GM19468 (cell line): ENCODE measurements around the gene GRM8.

Source experiments
- ATAC-seq: cut with Tn5 transposase; IDR thresholded peaks from one replicate; pipeline ENCODE4 v1.9.1; 2021; ENCODE audit warnings: mild to moderate bottlenecking, moderate library complexity, moderate number of reproducible peaks; ENCODE audit not compliant: unreplicated experiment; ENCODE audit errors: extremely low read depth

GRM8 gene

DNA sequence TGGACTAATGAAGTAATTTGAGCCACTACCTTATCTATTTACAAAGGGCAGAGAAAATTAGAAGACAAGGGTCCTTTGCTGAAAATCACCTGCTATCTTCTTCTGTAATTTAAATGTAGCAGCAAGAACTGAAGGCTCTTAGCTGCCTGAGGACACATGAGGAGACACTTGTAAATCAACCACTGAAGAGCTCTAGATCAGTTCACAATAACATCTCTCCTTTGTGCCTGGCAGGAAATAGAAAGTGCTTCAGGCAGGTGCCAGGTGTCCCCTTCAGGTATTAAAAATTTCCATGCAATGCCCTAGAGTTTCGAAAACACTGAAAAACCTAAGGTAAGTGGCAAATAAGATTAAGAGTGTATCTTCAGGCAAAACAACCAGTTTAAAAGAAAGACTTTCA lies 474.6 kb downstream of the GRM8 start:
- no peak for ATAC-seq

GRCh38 chr7:126776498-126776897 lies 476.2 kb downstream of the GRM8 start:
- ATAC-seq = no peak

- no peak for ATAC-seq
Measured at GRCh38 chr7:126774077-126774476, 478.7 kb downstream of the GRM8 start.

DNA sequence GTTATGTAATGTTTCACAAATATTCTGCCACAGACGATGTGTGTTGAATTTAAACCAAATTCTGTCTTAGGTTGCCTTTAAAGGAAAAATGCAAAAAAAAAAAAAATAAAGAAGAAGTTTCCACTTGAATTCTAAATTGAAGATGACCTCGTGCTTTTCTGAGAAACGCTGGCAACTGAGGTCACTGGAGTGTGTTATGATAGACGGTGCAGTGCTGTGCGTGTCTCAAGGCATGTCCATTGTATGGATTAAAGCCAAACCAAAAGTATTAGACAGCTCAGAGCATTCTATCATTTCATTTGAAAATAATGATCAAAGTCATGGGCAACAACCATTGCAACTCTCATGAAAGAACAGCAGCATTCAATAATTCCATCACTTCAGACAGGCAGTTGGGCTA lies 483.9 kb downstream of the GRM8 start:
- ATAC-seq = no peak

GRCh38 chr7:126760914-126761577 lies 491.7 kb downstream of the GRM8 start:
- ATAC-seq = no peak

- no peak for ATAC-seq
Measured at GRCh38 chr7:126755381-126755780, 497.4 kb downstream of the GRM8 start.

DNA sequence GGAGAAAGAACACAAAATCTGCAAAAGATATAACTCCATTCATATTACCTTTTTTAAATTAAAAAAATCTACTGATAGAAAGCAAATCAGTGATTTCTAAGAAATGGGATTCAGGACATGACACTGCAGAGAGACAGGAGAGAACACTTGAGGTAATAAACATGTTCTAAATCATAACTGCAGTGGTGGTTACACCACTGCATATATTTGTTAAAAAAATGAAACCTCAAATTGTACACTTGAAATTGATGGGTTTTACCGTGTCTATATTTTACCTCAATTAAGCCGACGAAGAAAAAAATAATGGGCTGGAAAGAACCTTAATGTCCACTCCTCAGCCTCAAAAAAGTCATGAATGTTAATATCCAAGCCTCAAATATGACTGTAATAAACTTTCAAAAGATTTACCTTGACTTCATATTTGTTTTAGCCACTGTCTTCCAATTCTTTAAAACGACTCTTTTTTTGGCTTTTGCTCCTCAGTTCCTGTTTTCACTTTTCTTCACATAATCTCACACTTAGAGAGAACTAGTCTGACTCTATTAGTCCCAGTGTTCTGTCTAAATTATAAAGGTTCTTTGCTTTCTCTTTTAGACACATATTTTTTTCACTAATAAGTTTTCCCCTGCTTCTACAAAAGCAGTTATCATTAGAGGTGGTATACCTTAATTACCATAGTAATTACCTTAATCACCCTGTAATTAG lies 502.4 kb downstream of the GRM8 start:
- no peak for ATAC-seq

DNA sequence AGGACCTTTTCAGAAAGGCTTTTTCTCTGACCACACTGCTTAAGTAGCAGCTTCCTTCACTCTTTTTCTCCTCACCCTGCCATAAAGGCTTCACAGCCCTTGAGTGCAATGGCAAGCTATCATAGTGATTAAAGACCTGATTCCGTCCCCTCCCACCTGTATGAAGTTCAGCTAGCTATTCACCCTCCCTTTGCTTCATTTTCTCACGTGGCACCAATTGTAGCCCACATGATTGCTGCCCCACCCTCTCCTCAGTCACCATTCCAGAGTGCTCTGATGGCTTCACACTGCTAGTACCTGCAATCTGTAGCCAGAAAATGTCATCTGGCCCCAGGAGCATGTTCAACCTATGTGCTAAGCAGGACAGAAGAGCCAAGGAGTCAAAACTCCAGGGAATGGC lies 523.8 kb downstream of the GRM8 start:
- ATAC-seq = no peak

- ATAC-seq = no peak
Measured at GRCh38 chr7:126727930-126728391, 524.8 kb downstream of the GRM8 start.

DNA sequence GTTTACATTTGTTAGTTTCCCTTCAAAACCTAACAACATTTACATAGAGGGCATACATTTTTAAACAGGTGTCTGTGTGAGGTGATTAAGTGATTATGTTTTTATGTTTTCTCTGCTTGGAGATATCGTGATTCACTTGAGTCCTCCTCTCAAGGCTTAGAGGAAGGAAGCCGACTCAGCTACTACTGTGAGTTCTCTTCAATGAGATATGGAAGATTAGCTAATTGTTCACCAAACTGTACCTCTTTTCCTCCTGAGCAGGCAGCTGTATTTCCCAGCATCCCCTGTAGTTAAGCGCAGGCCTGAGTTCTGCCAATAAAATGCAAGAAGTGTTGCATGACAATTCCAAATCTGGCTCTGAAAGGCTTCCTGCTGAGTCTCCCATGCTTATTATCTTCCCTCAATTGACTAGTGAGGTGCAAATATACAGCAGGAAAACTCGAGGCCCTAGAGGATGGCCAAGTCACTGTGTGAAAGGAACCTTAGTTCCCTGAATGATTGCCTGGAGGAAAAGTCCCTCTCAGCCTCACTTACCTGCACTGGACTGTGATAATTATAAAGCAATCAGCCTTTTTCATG lies 528.7 kb downstream of the GRM8 start:
- no peak for ATAC-seq

- ATAC-seq = peak; percentile 85
Measured at GRCh38 chr7:126720232-126720631, 532.5 kb downstream of the GRM8 start.

GRCh38 chr7:126718419-126718818 lies 534.3 kb downstream of the GRM8 start:
- ATAC-seq = no peak

DNA sequence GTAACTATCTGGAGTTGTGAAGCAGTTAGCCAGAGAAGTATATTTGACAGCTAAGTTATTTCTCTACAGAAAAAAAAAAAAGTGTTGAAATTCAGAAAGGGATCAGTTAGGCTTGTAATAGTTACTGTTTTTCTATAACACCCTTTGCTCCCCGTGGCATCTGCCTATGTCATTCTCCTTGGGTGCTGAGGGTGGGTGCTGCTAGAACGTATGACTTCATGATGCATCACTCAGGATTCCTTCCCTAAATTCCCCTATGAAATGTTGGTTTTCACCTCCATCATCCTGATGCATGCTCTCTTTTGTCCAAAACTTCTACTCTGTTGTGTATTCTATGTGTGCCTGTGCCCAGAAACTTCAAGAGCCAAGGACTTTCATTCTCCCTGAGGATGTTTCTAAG lies 536.4 kb downstream of the GRM8 start:
- ATAC-seq = no peak

DNA sequence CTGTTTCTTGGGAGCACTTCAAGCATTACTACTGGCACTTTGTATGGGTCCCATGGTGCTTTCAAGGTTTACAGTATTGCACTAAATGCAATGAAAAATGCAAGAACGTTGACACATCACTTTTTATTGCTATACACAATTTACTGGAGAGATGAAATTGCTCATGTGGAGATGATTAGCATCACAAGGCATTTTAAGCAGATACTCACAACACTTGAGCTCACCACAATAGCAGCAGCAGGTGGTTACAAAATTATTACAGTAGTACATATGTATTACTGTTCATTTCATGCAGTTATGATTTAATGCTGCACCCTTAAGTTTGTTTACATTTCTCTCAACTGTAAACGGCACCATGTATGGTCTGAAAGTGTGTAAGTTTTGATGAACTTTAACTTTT lies 537.7 kb downstream of the GRM8 start:
- ATAC-seq = no peak

GRCh38 chr7:126702242-126703016 lies 550.3 kb downstream of the GRM8 start:
- peak; percentile 43 for ATAC-seq

DNA sequence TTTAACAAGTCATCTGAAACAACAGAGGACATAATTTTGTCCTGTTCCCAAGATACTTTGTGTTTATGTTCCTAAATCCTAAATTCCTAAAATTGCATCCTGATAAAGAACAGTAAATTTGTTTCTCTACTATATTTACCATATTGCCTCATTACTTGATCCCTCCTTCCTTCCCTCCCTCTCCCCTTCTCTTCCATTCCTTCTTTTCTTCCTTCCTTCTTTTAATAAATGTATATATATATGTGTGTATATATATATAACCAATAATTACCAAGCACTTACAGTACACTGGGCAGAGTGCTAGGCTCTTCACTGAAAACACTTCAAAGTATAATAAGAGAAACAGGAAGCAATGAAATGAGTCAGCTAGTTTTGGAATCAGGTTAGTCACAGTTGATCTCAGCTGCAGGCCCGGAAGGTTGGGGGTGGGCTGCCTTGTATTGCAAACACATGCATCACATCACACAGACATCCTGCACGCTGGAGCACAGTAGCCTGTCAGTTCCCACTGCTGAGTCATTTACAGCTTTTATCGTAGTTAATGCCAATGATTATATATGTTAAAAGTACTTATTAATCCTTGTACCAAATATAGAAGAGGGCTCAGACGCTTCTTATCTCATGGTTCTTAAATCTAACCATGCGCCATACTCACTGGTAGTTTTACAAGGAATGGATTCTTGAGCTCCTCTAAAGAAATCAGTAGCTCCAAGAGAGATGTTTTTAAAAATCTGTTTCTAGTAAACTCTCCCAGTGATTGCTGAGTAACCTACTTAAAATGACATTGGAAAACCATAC lies 551.7 kb downstream of the GRM8 start:
- peak; percentile 96 for ATAC-seq

DNA sequence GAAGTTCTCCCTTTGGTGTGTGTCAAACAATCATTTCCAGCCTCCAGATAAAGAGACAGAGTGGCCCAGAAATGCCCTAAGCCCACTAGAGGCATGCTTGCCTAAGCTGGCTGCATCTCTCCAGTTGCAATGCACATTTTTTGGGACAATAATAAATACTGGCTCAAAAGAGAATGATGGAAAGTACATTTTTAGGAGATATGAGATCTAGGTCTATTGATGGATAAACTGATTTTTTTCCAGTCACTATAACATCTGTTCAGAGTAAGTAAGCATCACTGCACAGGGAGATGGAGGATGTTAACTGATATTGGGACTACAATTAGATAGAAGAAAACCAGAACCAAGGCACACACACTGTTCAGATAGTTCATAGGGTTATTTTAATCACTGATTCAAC lies 553.0 kb downstream of the GRM8 start:
- no peak for ATAC-seq

DNA sequence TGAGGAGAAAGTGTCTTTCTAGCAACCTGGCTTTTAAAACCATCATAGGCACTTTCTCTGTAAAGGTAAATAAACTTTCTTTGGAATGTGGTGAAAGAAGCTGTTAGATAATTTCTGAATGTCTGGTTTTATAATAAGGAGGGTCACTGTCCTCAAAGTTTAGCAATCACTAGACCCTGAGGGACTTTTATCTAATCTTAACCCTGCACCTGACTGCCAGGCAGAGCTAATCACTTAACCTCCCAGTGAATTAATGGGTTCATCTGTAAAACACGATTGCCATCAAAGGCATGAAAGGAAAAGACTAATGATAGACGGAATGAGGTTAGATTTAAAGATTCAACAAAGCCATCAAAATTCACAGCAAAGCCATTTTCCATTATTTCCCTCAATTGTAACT lies 553.8 kb downstream of the GRM8 start:
- ATAC-seq = no peak

GRCh38 chr7:126698446-126698845 lies 554.3 kb downstream of the GRM8 start:
- ATAC-seq = no peak
